Erythroblast (primary cell): ENCODE measurements around the gene AGO4.

Experiments
- GATA1 ChIP-seq: IDR thresholded peaks from 2 replicates; pipeline ENCODE4 v1.6.1; 2011; ENCODE audit warnings: low read depth, mild to moderate bottlenecking, control low read depth, low read length, moderate library complexity
- POLR2A ChIP-seq: IDR thresholded peaks from 2 replicates; pipeline ENCODE4 v1.6.1; 2011; ENCODE audit warnings: mild to moderate bottlenecking, low read length

- TF ChIP-seq POLR2A: no peak
- TF ChIP-seq GATA1: no peak
Measured at GRCh38 chr1:35876988-35877387, 69.2 kb downstream of the AGO4 start.
